Coronary artery (tissue), 2 donors: ENCODE results near the gene GRM1.

Experiments
- DNase-seq: peaks from one replicate; pipeline ENCODE4 v3.0.0-alpha.2; 2017; ENCODE audit warnings: low spot score
- H3K27ac ChIP-seq, 2 donors: fragments of 200-600 bp; sonication (generic); one replicate each; pipeline ENCODE4 v1.5.1; 2016 to 2019
- H3K4me3 ChIP-seq: fragments of 200-600 bp; sonication (generic); 2 replicates; pipeline ENCODE4 v1.5.1; 2016; ENCODE audit warnings: mild to moderate bottlenecking, moderate library complexity
- CTCF ChIP-seq: fragments of 200-600 bp; sonication (generic); IDR thresholded peaks from one replicate; pipeline ENCODE4 v1.5.1; 2019; ENCODE audit warnings: antibody characterized with exemption

GRM1 gene

GRCh38 chr6:146429831-146430230, 401.0 kb downstream of the GRM1 start:
- DNase-seq = no peak
- H3K4me3 ChIP-seq = no peak overlapping the region
- no peak for TF ChIP-seq CTCF
- no peak overlapping the region for H3K27ac ChIP-seq

- H3K4me3 ChIP-seq = peak overlapping the region; percentile 70
- no peak for TF ChIP-seq CTCF
- DNase-seq = no peak
- no peak overlapping the region for H3K27ac ChIP-seq
Measured at GRCh38 chr6:146433881-146434731, 405.2 kb downstream of the GRM1 start.

- peak overlapping the region; percentile 70 for H3K4me3 ChIP-seq
- no peak for DNase-seq
- TF ChIP-seq CTCF = no peak
Measured at GRCh38 chr6:146434732-146435390, 406.0 kb downstream of the GRM1 start.

GRCh38 chr6:146441907-146442306, 413.0 kb downstream of the GRM1 start:
- TF ChIP-seq CTCF = no peak
- Histone ChIP-seq H3K27ac (no peak overlapping the region), H3K4me3 (no peak overlapping the region)

More at GRCh38 chr6:146434732-146435390, 406.0 kb downstream of the GRM1 start:
- no peak overlapping the region for H3K27ac ChIP-seq

GRCh38 chr6:146444189-146444588, 415.3 kb downstream of the GRM1 start:
- Histone ChIP-seq H3K4me3 (no peak overlapping the region), H3K27ac (no peak overlapping the region)
- no peak for TF ChIP-seq CTCF
- no peak for DNase-seq

More at GRCh38 chr6:146441907-146442306, 413.0 kb downstream of the GRM1 start:
- no peak for DNase-seq

- no peak overlapping the region for H3K4me3 ChIP-seq
- TF ChIP-seq CTCF = no peak
- no peak for DNase-seq
- H3K27ac ChIP-seq = no peak overlapping the region
Measured at GRCh38 chr6:146445233-146445632, 416.4 kb downstream of the GRM1 start.
